Activated T-helper 2 cell treated with anti-CD3 and anti-CD28 coated beads, Interferon-gamma antibody, Interleukin-2, Interleukin-4, amounts not matched to agents 10 μg/mL and 5 μg/mL and 100 μg/mL, durations not matched to agents 14 hours and 24 hours and 36 hours (primary cell): ENCODE measurements around the gene BACH1. TPM values are rescaled to one million over a fixed set of nuclear protein-coding genes. Genes with fewer than 3 reads are reported as not detected.
A peak's percentile ranks its signal among the peaks of the same experiment; 100 is the strongest.
"Not testable (repeated sequence)": the region's sequence is repeated elsewhere in the genome, so short reads cannot be mapped to it uniquely, and the experiment has no call there.

Experiments used
- DNase-seq: peaks from one replicate; pipeline ENCODE4 v3.0.0; 2021; ENCODE audit warnings: low spot score
- H3K27ac Mint-ChIP-seq: one replicate; pipeline ENCODE4 v1.8.0; 2021; ENCODE audit warnings: mixed read lengths
- H3K27me3 Mint-ChIP-seq: one replicate; pipeline ENCODE4 v1.8.0; 2021; ENCODE audit warnings: low read depth, mixed read lengths
- H3K36me3 Mint-ChIP-seq: one replicate; pipeline ENCODE4 v1.8.0; 2021; ENCODE audit warnings: low read depth, mixed read lengths
- H3K4me1 Mint-ChIP-seq: one replicate; pipeline ENCODE4 v1.8.0; 2021; ENCODE audit warnings: low read depth, mixed read lengths
- H3K4me3 Mint-ChIP-seq: one replicate; pipeline ENCODE4 v1.8.0; 2021; ENCODE audit warnings: low read depth, mild to moderate bottlenecking, moderate library complexity, mixed read lengths
- H3K9me3 Mint-ChIP-seq: one replicate; pipeline ENCODE4 v1.8.0; 2021; ENCODE audit warnings: mixed read lengths
- intact Hi-C: fragments of 100-400 bp; cut with micrococcal nuclease; formaldehyde crosslinking; loops from one replicate; pipeline ENCODE4 v1.15.1; 2023
- total RNA-seq: library from RNA; stranded (reverse); gene quantifications from 2 replicates; pipeline ENCODE4 v1.2.3, GENCODE V29; 2022

BACH1 gene
- total RNA-seq = 35.2 and 37.9 TPM in 2 replicates

GRCh38 chr21:29298348-29299045 lies at the start of gene BACH1:
Gene BACH1 (plus strand): TSS chr21:29298922. CDS start chr21:29321281, 22,359 bp downstream.
- DNase-seq = peak; percentile 78
- intact Hi-C loops = loop anchor here (1.0 to 2.0 kb wide), 4 partner anchors 44 to 306 kb away; partner anchors contain the start of gene LTN1
- Mint-ChIP-seq H3K4me3 (peak within 1 kb of the TSS; percentile 93), H3K9me3 (no peaks in the 10 kb centered on the region), H3K27ac (peak within 1 kb of the TSS; percentile 91), H3K4me1 (peaks cover 43% of the 10 kb centered on the region), H3K27me3 (peaks cover 11% of the 10 kb centered on the region), H3K36me3 (peaks cover 4% of the 10 kb centered on the region)

- Mint-ChIP-seq H3K9me3 (peaks cover 29% of the 10 kb centered on the region), H3K27me3 (peaks cover 44% of the 10 kb centered on the region)
- intact Hi-C loops, H3K4me1 Mint-ChIP-seq, H3K36me3 Mint-ChIP-seq, H3K4me3 Mint-ChIP-seq, DNase-seq, H3K27ac Mint-ChIP-seq: not testable (repeated sequence)
These were observed 49.4 kb upstream of the BACH1 start for GRCh38 chr21:29249289-29249688.

- peaks cover 46% of the 10 kb centered on the region for H3K27me3 Mint-ChIP-seq
- no peak for DNase-seq
These were observed 48.1 kb upstream of the BACH1 start for GRCh38 chr21:29250636-29251035.

GRCh38 chr21:29253861-29254260 lies 44.9 kb upstream of the BACH1 start:
- DNase-seq, H3K36me3 Mint-ChIP-seq, H3K4me3 Mint-ChIP-seq, H3K4me1 Mint-ChIP-seq, H3K27ac Mint-ChIP-seq, intact Hi-C loops: not testable (repeated sequence)
- H3K9me3 Mint-ChIP-seq = peaks cover 42% of the 10 kb centered on the region
- peaks cover 49% of the 10 kb centered on the region for H3K27me3 Mint-ChIP-seq

More at GRCh38 chr21:29250636-29251035, 48.1 kb upstream of the BACH1 start:
- intact Hi-C loops = no loop called here
- Mint-ChIP-seq H3K36me3 (peaks cover 5% of the 10 kb centered on the region), H3K4me3 (no peak overlapping the region), H3K4me1 (peaks cover under 1% of the 10 kb centered on the region), H3K9me3 (peaks cover 36% of the 10 kb centered on the region), H3K27ac (no peak overlapping the region)

- no peak overlapping the region for H3K27ac Mint-ChIP-seq
- no peak for DNase-seq
- peaks cover 36% of the 10 kb centered on the region for H3K9me3 Mint-ChIP-seq
- peaks cover 2% of the 10 kb centered on the region for H3K4me1 Mint-ChIP-seq
- peaks cover 44% of the 10 kb centered on the region for H3K27me3 Mint-ChIP-seq
- H3K4me3 Mint-ChIP-seq = no peak overlapping the region
- peaks cover 5% of the 10 kb centered on the region for H3K36me3 Mint-ChIP-seq
- intact Hi-C loops = no loop called here
These were observed 44.2 kb upstream of the BACH1 start for GRCh38 chr21:29254550-29254949.

GRCh38 chr21:29256126-29256910 lies 42.4 kb upstream of the BACH1 start:
- Mint-ChIP-seq H3K36me3 (peaks cover 5% of the 10 kb centered on the region), H3K27ac (no peak overlapping the region), H3K4me1 (peaks cover 2% of the 10 kb centered on the region), H3K27me3 (peaks cover 43% of the 10 kb centered on the region), H3K9me3 (peaks cover 36% of the 10 kb centered on the region), H3K4me3 (no peak overlapping the region)
- intact Hi-C loops = no loop called here
- DNase-seq = no peak

- intact Hi-C loops = no loop called here
- Mint-ChIP-seq H3K4me1 (peaks cover 2% of the 10 kb centered on the region), H3K9me3 (peaks cover 28% of the 10 kb centered on the region), H3K27me3 (peaks cover 39% of the 10 kb centered on the region), H3K4me3 (no peak overlapping the region), H3K36me3 (peaks cover 5% of the 10 kb centered on the region), H3K27ac (no peak overlapping the region)
- DNase-seq = no peak
These were observed 41.0 kb upstream of the BACH1 start for GRCh38 chr21:29257701-29258100.

GRCh38 chr21:29258626-29259338 lies 39.9 kb upstream of the BACH1 start:
- no peak for DNase-seq
- H3K9me3 Mint-ChIP-seq = peaks cover 18% of the 10 kb centered on the region
- intact Hi-C loops = no loop called here

GRCh38 chr21:29260461-29260860 lies 38.3 kb upstream of the BACH1 start:
- H3K4me1 Mint-ChIP-seq = peaks cover 2% of the 10 kb centered on the region
- H3K4me3 Mint-ChIP-seq = no peak overlapping the region
- DNase-seq = no peak
- H3K9me3 Mint-ChIP-seq = peaks cover 8% of the 10 kb centered on the region
- H3K27me3 Mint-ChIP-seq = peaks cover 41% of the 10 kb centered on the region
- no peaks in the 10 kb centered on the region for H3K36me3 Mint-ChIP-seq
- intact Hi-C loops = no loop called here
- no peak overlapping the region for H3K27ac Mint-ChIP-seq

More at GRCh38 chr21:29258626-29259338, 39.9 kb upstream of the BACH1 start:
- Mint-ChIP-seq H3K4me1 (peaks cover 2% of the 10 kb centered on the region), H3K27ac (no peak overlapping the region), H3K4me3 (no peak overlapping the region), H3K27me3 (peaks cover 39% of the 10 kb centered on the region), H3K36me3 (peaks cover 3% of the 10 kb centered on the region)

GRCh38 chr21:29261555-29262540 lies 36.9 kb upstream of the BACH1 start:
- intact Hi-C loops = no loop called here
- Mint-ChIP-seq H3K27me3 (peaks cover 31% of the 10 kb centered on the region), H3K9me3 (no peaks in the 10 kb centered on the region), H3K36me3 (no peaks in the 10 kb centered on the region), H3K4me3 (no peak overlapping the region), H3K4me1 (peaks cover 7% of the 10 kb centered on the region), H3K27ac (no peak overlapping the region)
- no peak for DNase-seq

GRCh38 chr21:29264721-29265120 lies 34.0 kb upstream of the BACH1 start:
- Mint-ChIP-seq H3K9me3 (no peaks in the 10 kb centered on the region), H3K36me3 (no peaks in the 10 kb centered on the region), H3K27ac (no peak overlapping the region), H3K27me3 (peaks cover 27% of the 10 kb centered on the region), H3K4me1 (peaks cover 5% of the 10 kb centered on the region), H3K4me3 (no peak overlapping the region)
- intact Hi-C loops = no loop called here
- DNase-seq = no peak
